LNCaP clone FGC (cell line): ENCODE data around the gene COPS4.
A peak's percentile ranks its signal among the peaks of the same experiment; 100 is the strongest.

ENCODE experiments used
- DNase-seq: peaks from one replicate; pipeline ENCODE4 v3.0.0-alpha.2; 2011; ENCODE audit warnings: low read depth
- H3K4me3 ChIP-seq: 2 replicates; pipeline ENCODE4 v1.5.1; 2011; ENCODE audit warnings: mild to moderate bottlenecking, low read depth, low read length, control low read depth
- CTCF ChIP-seq: IDR thresholded peaks from 2 replicates; pipeline ENCODE4 v1.5.1; 2012; ENCODE audit warnings: mild to moderate bottlenecking; ENCODE audit not compliant: control insufficient read depth, insufficient read depth; ENCODE audit errors: extremely low read depth

Gene COPS4

GRCh38 chr4:83096397-83096796 lies 61.4 kb downstream of the COPS4 start:
- no peak overlapping the region for H3K4me3 ChIP-seq
- no peak for DNase-seq
- TF ChIP-seq CTCF: no peak

DNA sequence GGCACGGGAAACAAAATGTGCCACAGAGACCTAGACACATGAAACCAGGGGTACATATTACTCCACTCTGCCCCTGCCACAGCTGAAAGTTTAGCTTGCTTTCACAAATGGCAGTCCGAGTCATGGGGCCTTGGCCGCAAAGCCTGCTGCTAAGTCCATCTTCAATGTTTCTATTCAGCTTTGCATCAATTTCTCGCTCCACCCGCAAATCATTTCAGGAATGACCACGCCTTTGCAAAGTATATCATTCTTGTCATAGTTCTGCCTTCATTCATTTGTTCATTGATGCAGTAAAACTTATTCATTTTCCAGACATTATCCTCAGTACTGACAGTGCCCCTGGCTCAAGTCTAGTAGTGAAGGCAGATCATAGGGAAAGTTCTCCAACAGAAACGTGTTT lies 70.0 kb downstream of the COPS4 start:
- no peak overlapping the region for H3K4me3 ChIP-seq
- no peak for DNase-seq
- no peak for TF ChIP-seq CTCF

GRCh38 chr4:83107631-83108030 lies 72.6 kb downstream of the COPS4 start:
- TF ChIP-seq CTCF: no peak
- H3K4me3 ChIP-seq: no peak overlapping the region
- DNase-seq: no peak

GRCh38 chr4:83108101-83108861 lies 73.3 kb downstream of the COPS4 start:
- H3K4me3 ChIP-seq: no peak overlapping the region
- DNase-seq: no peak
- TF ChIP-seq CTCF: no peak

DNA sequence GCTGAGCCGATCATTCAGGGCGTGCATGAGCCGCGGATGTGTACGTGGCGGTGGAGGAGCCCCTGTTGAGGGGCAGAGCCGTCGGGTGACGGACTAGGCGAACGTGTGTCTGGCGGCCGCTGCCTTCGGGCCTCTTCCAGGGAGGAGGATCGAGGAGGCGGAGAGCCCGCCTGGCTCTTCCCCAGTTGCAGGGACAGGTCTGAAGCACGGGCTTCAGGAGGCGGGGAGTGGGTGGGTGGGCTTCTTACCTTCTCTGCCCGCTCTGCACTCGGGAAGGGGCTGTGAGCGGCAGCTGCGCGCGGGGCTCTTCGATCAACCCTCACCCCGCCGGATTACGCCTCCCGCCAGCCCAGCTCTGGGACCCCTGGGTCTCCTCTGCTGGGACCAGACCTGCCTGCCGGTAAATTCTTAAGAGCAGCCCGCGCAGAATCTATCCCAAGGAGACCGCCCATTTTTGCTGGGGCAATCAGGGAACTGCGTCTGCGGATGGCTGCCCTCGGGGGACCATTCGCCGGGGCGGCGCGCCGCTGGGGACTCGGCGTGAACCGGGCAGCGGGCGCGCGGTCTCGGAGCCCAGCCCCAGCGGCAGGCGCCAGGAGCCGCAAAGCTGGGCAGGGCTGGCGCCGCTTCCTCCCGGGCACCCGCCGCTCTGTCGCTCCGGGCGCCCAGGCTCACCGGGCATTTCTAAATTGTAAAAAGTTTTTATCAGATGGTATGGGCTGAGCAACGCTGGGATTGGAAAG lies 74.7 kb downstream of the COPS4 start:
- DNase-seq: no peak
- TF ChIP-seq CTCF: peak; percentile 15; the same call in 1 of the 2 replicates
- H3K4me3 ChIP-seq: peak overlapping the region; percentile 54

GRCh38 chr4:83110223-83110945 lies 75.4 kb downstream of the COPS4 start:
- peak; percentile 74 for TF ChIP-seq CTCF
- peak; percentile 67 for DNase-seq
- peak overlapping the region; percentile 54 for H3K4me3 ChIP-seq
